Naive thymus-derived CD4-positive, alpha-beta T cell (primary cell): ENCODE results near the gene PTGS2. TPM values are rescaled to one million over a fixed set of nuclear protein-coding genes. Genes with fewer than 3 reads are reported as not detected.

ENCODE experiments used
- ATAC-seq: fragments of 150-1000 bp; cut with Tn5 transposase; 2 replicates; pipeline ENCODE4 v1.10.0; 2021; ENCODE audit warnings: mild to moderate bottlenecking, moderate library complexity
- CTCF ChIA-PET: fragments of 350-600 bp; sonication (Branson Sonifier 250); formaldehyde crosslinking; loops from one replicate; lab custom pipeline; 2021; ENCODE audit warnings: antibody characterized with exemption; lab: Charles Lee
- POLR2A ChIA-PET: fragments of 350-600 bp; sonication (Branson Sonifier 250); formaldehyde crosslinking; loops from one replicate; lab custom pipeline; 2021; ENCODE audit warnings: antibody characterized with exemption, inconsistent platforms; lab: Charles Lee
- DNase-seq, 9 donors: peaks; one replicate each; pipeline versions ENCODE4 v3.0.0 to v3.0.0-alpha.2; 2020 to 2022; ENCODE audit warnings: mixed read lengths in 1 of 9
- H3K27ac ChIP-seq: one replicate; pipeline ENCODE4 v1.7.0; 2013; ENCODE audit warnings: mild to moderate bottlenecking, low read depth, low read length, moderate library complexity
- H3K27me3 ChIP-seq, 2 donors: one replicate each; pipeline ENCODE4 v1.7.0; 2013; ENCODE audit warnings: low read length in 2 of 2, mild to moderate bottlenecking in 2 of 2, moderate library complexity in 2 of 2; ENCODE audit not compliant: control insufficient read depth in 2 of 2, insufficient read depth in 2 of 2
- H3K36me3 ChIP-seq, 3 experiments: 1 replicate in 2 of 3; 2 replicates in 1 of 3; pipeline ENCODE4 v1.7.0; 2013; ENCODE audit warnings: low read length in 3 of 3, mild to moderate bottlenecking in 3 of 3, moderate library complexity in 1 of 3; ENCODE audit not compliant: insufficient read depth in 3 of 3, control insufficient read depth in 2 of 3
- H3K4me1 ChIP-seq, 2 donors: one replicate each; pipeline ENCODE4 v1.7.0; 2013; ENCODE audit warnings: low read length in 2 of 2, mild to moderate bottlenecking in 2 of 2, moderate library complexity in 1 of 2; ENCODE audit not compliant: control insufficient read depth in 2 of 2, insufficient read depth in 2 of 2
- H3K4me3 ChIP-seq: 2 replicates; pipeline ENCODE4 v1.7.0; 2013; ENCODE audit warnings: mild to moderate bottlenecking, low read length
- H3K9me3 ChIP-seq, 3 experiments: 1 replicate in 2 of 3; 2 replicates in 1 of 3; pipeline ENCODE4 v1.7.0; 2013; ENCODE audit warnings: low read length in 3 of 3; ENCODE audit not compliant: control insufficient read depth in 2 of 3
- H3K27ac Mint-ChIP-seq, 9 donors: one replicate each; pipeline ENCODE4 v1.8.0; 2020 to 2022; ENCODE audit warnings: mixed read lengths in 9 of 9, mild to moderate bottlenecking in 8 of 9, moderate library complexity in 5 of 9, inconsistent platforms in 2 of 9
- H3K27me3 Mint-ChIP-seq, 5 donors: one replicate each; pipeline ENCODE4 v1.8.0; 2021 to 2022; ENCODE audit warnings: mixed read lengths in 5 of 5, mild to moderate bottlenecking in 1 of 5
- H3K36me3 Mint-ChIP-seq, 5 donors: one replicate each; pipeline ENCODE4 v1.8.0; 2020 to 2022; ENCODE audit warnings: mixed read lengths in 5 of 5, mild to moderate bottlenecking in 3 of 5, inconsistent platforms in 1 of 5
- H3K4me1 Mint-ChIP-seq, 7 donors: one replicate each; pipeline ENCODE4 v1.8.0; 2020 to 2022; ENCODE audit warnings: mixed read lengths in 7 of 7, mild to moderate bottlenecking in 3 of 7, inconsistent platforms in 1 of 7
- H3K4me3 Mint-ChIP-seq, 10 donors: one replicate each; pipeline ENCODE4 v1.8.0; 2020 to 2022; ENCODE audit warnings: mild to moderate bottlenecking in 10 of 10, mixed read lengths in 10 of 10, moderate library complexity in 6 of 10, inconsistent platforms in 2 of 10
- H3K9me3 Mint-ChIP-seq, 11 donors: one replicate each; pipeline ENCODE4 v1.8.0; 2020 to 2022; ENCODE audit warnings: mixed read lengths in 11 of 11, mild to moderate bottlenecking in 4 of 11, inconsistent platforms in 1 of 11, moderate library complexity in 1 of 11
- intact Hi-C, 2 donors: fragments of 100-400 bp; cut with micrococcal nuclease; formaldehyde crosslinking; loops; one replicate each; pipeline ENCODE4 v1.15.1; 2023
- polyA plus RNA-seq, 2 donors: library from polyadenylated mRNA; unstranded; fragments of 300-500 nt; fragmentation: Illumina TruSeq; gene quantifications; one replicate each; pipeline ENCODE4 v1.2.3, GENCODE V29; 2021
- total RNA-seq, 6 experiments: library from RNA in 5 of 6; stranded (reverse) in 5 of 6; gene quantifications; 1 replicate in 5 of 6; 2 replicates in 1 of 6; pipeline ENCODE4 v1.2.3 and lab custom pipeline; 2021 to 2026

The PTGS2 gene
- total and polyA plus RNA-seq, 7 experiments from 2014 or later = 0.17 to 73.8 (median 21.8) TPM; not detected in 4

DNA sequence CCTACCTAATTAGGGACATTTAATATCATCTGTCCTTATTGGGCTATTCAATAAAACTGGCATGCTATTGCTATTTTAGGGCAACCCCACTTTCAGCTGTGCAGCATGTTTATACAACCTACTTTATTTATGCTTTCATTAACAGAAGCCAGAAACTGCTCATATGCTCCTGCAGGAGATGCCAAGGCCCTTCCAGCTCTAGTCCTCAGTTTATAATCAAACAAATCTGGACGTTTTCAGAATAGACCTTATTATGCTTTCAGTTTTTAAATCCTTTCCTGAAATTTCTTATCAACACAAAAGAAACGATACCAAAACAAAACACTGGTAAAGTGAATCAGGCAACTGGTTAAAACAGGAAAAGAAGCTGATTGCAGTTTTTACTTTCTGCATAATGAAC is 53.2 kb downstream of the PTGS2 start:
- Histone ChIP-seq H3K4me1 (no peaks in the 10 kb centered on the region), H3K4me3 (no peak overlapping the region), H3K27ac (no peak overlapping the region), H3K9me3 (no peaks in the 10 kb centered on the region), H3K36me3 (no peaks in the 10 kb centered on the region), H3K27me3 (no peaks in the 10 kb centered on the region)
- H3K36me3 Mint-ChIP-seq = no peaks in the 10 kb centered on the region
- no peak overlapping the region for H3K27ac Mint-ChIP-seq
- H3K4me1 Mint-ChIP-seq = peaks cover 0 to 5% (median 0%) of the 10 kb centered on the region in 7 donors
- H3K9me3 Mint-ChIP-seq = no peaks in the 10 kb centered on the region
- ChIA-PET POLR2A (no interaction called here), CTCF (no interaction called here)
- no peak for DNase-seq
- intact Hi-C loops = no loop called here
- peaks cover 0 to 37% (median 5%) of the 10 kb centered on the region in 5 donors for H3K27me3 Mint-ChIP-seq
- no peak overlapping the region for H3K4me3 Mint-ChIP-seq
- ATAC-seq = no peak

DNA sequence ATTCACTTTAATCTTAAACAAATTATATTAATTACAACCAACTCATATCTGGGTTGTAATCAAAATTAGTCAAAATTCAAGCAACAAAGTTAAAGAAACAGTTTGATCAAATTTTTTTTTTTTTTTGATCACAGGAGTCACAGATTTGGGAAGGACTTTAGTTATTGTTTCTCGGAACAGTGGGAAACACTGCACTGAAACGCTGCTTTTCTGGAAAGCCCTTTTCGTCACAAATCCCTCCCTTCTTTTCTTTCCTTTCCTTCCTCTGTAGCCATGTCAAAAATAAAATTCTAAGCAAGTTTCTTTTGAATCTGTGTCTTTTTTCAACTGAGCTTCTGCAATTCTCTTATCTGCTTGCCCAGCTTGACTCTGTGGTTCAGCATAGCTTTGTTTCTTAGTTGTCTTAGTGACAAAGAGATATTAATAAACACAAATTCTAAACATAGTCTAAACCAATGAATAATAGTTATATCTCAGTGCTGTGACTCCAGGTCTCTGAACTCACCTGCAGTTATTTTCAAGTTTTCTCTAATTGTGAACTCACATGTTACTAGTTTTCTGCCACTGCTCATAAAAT is 53.8 kb downstream of the PTGS2 start:
- ChIA-PET CTCF (no interaction called here), POLR2A (no interaction called here)
- no peak overlapping the region for H3K4me3 ChIP-seq
- intact Hi-C loops = no loop called here
- DNase-seq = no peak
- H3K9me3 ChIP-seq = no peaks in the 10 kb centered on the region
- no peak overlapping the region for H3K27ac Mint-ChIP-seq
- no peaks in the 10 kb centered on the region for H3K9me3 Mint-ChIP-seq
- peaks cover 0 to 40% (median 5%) of the 10 kb centered on the region in 5 donors for H3K27me3 Mint-ChIP-seq
- H3K27me3 ChIP-seq = no peaks in the 10 kb centered on the region
- no peak overlapping the region for H3K4me3 Mint-ChIP-seq
- H3K36me3 ChIP-seq = no peaks in the 10 kb centered on the region
- H3K36me3 Mint-ChIP-seq = no peaks in the 10 kb centered on the region
- peak; percentile 38 for ATAC-seq
- H3K4me1 Mint-ChIP-seq = peaks cover under 1 to 5% (median 3%) of the 10 kb centered on the region in 7 donors
- no peaks in the 10 kb centered on the region for H3K4me1 ChIP-seq
- no peak overlapping the region for H3K27ac ChIP-seq

DNA sequence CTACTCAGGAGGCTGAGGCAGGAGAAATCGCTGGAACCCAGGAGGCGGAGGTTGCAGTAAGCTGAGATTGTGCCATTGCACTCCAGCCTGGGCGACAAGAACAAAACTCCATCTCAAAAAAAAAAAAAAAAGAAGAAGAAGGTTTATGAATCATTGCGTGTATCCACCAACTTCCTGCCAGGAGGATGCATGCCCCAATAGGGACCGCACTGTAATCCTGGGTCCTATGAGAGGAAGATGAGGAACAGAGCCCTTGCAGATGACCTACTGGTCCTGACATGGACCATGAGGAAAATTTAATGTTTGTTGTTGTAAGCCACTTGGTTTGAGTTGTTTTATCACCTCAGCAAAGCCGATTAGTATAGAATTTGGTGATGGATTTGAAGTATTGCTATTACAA is 56.7 kb downstream of the PTGS2 start:
- no peak for DNase-seq
- intact Hi-C loops = no loop called here
- no peaks in the 10 kb centered on the region for H3K27me3 ChIP-seq

More for the DNA sequence above, 56.7 kb downstream of the PTGS2 start:
- Histone ChIP-seq H3K36me3 (no peaks in the 10 kb centered on the region), H3K9me3 (no peaks in the 10 kb centered on the region), H3K27ac (no peak overlapping the region), H3K4me3 (no peak overlapping the region), H3K4me1 (peaks cover 4 to 7% of the 10 kb centered on the region in 2 donors)
- Mint-ChIP-seq H3K4me3 (no peak overlapping the region), H3K9me3 (no peaks in the 10 kb centered on the region), H3K27ac (no peak overlapping the region), H3K36me3 (no peaks in the 10 kb centered on the region), H3K4me1 (peaks cover 4 to 25% (median 22%) of the 10 kb centered on the region in 7 donors), H3K27me3 (peaks cover 0 to 31% (median 5%) of the 10 kb centered on the region in 5 donors)
- ATAC-seq = peak; percentile 73
- CTCF ChIA-PET = no interaction called here
- POLR2A ChIA-PET = no interaction called here

Other genes starting within 250 kb of the PTGS2 start
- gene PDC, start 219.3 kb downstream of the PTGS2 start, total RNA-seq = not detected
- gene PDC, start 219.3 kb downstream of the PTGS2 start, polyA plus RNA-seq = not detected
- 1 to 10 TPM in 1 of 5 experiments, under 1 TPM in 2, not detected in 2; 0.13 to 2.8 (median 0.24) TPM for gene PLA2G4A, start 148.5 kb upstream of the PTGS2 start, total RNA-seq
- gene PLA2G4A, start 148.5 kb upstream of the PTGS2 start, polyA plus RNA-seq = not detected